ENCODE results near the gene EPN2. TPM values are rescaled to one million over a fixed set of nuclear protein-coding genes. Genes with fewer than 3 reads are reported as not detected.
A peak's percentile ranks its signal among the peaks of the same experiment; 100 is the strongest.

EPN2 gene
- total RNA-seq, 4 donors from 2014 or later, result 25.6 to 145 (median 84.1) TPM

- Histone ChIP-seq H3K4me1 (no peaks in the 10 kb centered on the region), H3K27me3 (no peaks in the 10 kb centered on the region), H3K9me3 (no peaks in the 10 kb centered on the region), H3K36me3 (no peaks in the 10 kb centered on the region), H3K4me3 (no peak overlapping the region), H3K27ac (no peak overlapping the region)
- DNase-seq, result no peak
- no peak for TF ChIP-seq POLR2A (IDR thresholded peaks at IDR 0.05)
- no peak for TF ChIP-seq CTCF (IDR thresholded peaks at IDR 0.05)
- intact Hi-C loops (cut with DNase I; ENCODE audit: low total_unique reads), result no loop called here
Measured at GRCh38 chr17:19360772-19361171, 123.6 kb downstream of the EPN2 start.

GRCh38 chr17:19361326-19361725 is 124.2 kb downstream of the EPN2 start:
- TF ChIP-seq CTCF (IDR thresholded peaks at IDR 0.05) (no peak), POLR2A (IDR thresholded peaks at IDR 0.05) (no peak)
- Histone ChIP-seq H3K27ac (peak overlapping the region in 1 of 2 donors; percentile 88), H3K36me3 (no peaks in the 10 kb centered on the region), H3K4me1 (no peaks in the 10 kb centered on the region), H3K9me3 (no peaks in the 10 kb centered on the region), H3K27me3 (no peaks in the 10 kb centered on the region), H3K4me3 (no peak overlapping the region)
- intact Hi-C loops (cut with DNase I; ENCODE audit: low total_unique reads), result no loop called here
- no peak for DNase-seq

- intact Hi-C loops (cut with DNase I; ENCODE audit: low total_unique reads), result no loop called here
- DNase-seq, result no peak
- TF ChIP-seq POLR2A (IDR thresholded peaks at IDR 0.05), result no peak
- no peak for TF ChIP-seq CTCF (IDR thresholded peaks at IDR 0.05)
Measured at GRCh38 chr17:19361944-19362276, 124.7 kb downstream of the EPN2 start.

GRCh38 chr17:19362277-19363113 is 125.3 kb downstream of the EPN2 start, which contains the start of gene B9D1:
TSS of gene B9D1 (minus strand) at chr17:19362723. CDS start at chr17:19362569, 154 bp downstream.
- Histone ChIP-seq H3K27ac (peak within 1 kb of the TSS; percentile 88 to 93), H3K4me1 (no peaks in the 10 kb centered on the region), H3K36me3 (no peaks in the 10 kb centered on the region), H3K4me3 (peak within 1 kb of the TSS; percentile 59 to 82), H3K9me3 (no peaks in the 10 kb centered on the region), H3K27me3 (no peaks in the 10 kb centered on the region)
- peak; percentile 30 to 58 for TF ChIP-seq POLR2A (IDR thresholded peaks at IDR 0.05)
- peak; percentile 98 to 100 (median 100) for TF ChIP-seq CTCF (IDR thresholded peaks at IDR 0.05)
- intact Hi-C loops (cut with DNase I; ENCODE audit: low total_unique reads), result no loop called here
- DNase-seq, result peak; percentile 94 to 97

More at GRCh38 chr17:19361944-19362276, 124.7 kb downstream of the EPN2 start:
- peak overlapping the region; percentile 59 to 82 for H3K4me3 ChIP-seq
- no peaks in the 10 kb centered on the region for H3K4me1 ChIP-seq
- H3K9me3 ChIP-seq, result no peaks in the 10 kb centered on the region
- no peaks in the 10 kb centered on the region for H3K27me3 ChIP-seq
- H3K27ac ChIP-seq, result peak overlapping the region; percentile 88 to 93
- H3K36me3 ChIP-seq, result no peaks in the 10 kb centered on the region

- no peaks in the 10 kb centered on the region for H3K4me1 ChIP-seq
- H3K36me3 ChIP-seq, result no peaks in the 10 kb centered on the region
- TF ChIP-seq POLR2A (IDR thresholded peaks at IDR 0.05) (no peak), CTCF (IDR thresholded peaks at IDR 0.05) (no peak)
- intact Hi-C loops (cut with DNase I; ENCODE audit: low total_unique reads), result no loop called here
- no peaks in the 10 kb centered on the region for H3K27me3 ChIP-seq
- DNase-seq, result no peak
- H3K4me3 ChIP-seq, result peak overlapping the region; percentile 59 to 82
- H3K27ac ChIP-seq, result peak overlapping the region; percentile 88 to 93
- no peaks in the 10 kb centered on the region for H3K9me3 ChIP-seq
Measured at GRCh38 chr17:19363114-19363438, 125.9 kb downstream of the EPN2 start.

Measured in uterus (tissue), 4 donors.